Keratinocyte (primary cell): ENCODE measurements around the gene ADCY4.
A peak's percentile ranks its signal among the peaks of the same experiment; 100 is the strongest.

Source experiments
- EZH2 ChIP-seq: IDR thresholded peaks from one replicate; pipeline ENCODE4 v1.6.1; 2012; ENCODE audit warnings: inconsistent platforms, mild to moderate bottlenecking, low read length, moderate library complexity
- TF ChIP-seq, protein P1 (sequence below), 3 experiments: IDR thresholded peaks in 1 of 3; conservative IDR thresholded peaks in 1 of 3; optimal IDR thresholded peaks in 1 of 3; 2 replicates in 2 of 3; 3 replicates in 1 of 3; pipeline versions ENCODE3 to v1.5.1; 2011; ENCODE audit warnings: low read length in 3 of 3, mild to moderate bottlenecking in 3 of 3, moderate library complexity in 2 of 3, control low read depth in 1 of 3, inconsistent platforms in 1 of 3; ENCODE audit not compliant: insufficient read depth in 2 of 3; ENCODE audit errors: extremely low read depth in 1 of 3

DNA sequence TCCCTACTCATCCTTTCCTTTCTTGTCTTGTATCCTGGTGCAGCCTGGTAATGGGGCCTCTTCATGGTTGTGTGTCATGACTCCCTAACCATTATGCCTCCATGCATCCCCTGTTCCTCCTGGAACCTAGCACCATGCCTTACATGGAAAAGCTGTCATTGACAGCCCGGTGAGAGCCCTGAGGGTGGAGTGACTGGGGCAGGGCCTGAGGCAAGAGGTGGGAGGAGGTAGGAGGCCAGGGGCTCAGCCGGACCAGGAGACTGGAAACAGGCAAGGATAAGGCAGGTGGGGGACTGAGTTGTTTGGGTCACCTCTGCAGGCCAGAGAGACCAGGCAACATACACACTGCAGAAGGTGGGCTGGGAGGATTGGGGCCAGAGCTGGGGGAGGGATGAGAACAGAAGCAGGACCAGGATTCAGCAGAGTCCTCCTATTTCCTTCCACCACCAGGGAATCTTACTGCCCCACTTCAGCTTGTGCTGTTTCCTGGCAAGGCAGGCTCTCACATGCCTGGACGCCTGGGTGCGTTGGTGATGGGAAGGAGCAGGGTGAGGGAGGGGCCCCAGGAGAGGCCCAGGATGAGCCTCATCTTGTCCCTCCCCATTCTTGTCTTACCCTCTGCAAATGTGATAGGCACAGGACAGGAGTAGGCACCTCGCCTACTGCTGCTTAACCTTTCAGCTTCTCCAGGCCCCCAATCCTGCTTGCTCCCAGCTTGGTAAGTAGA, 25.2 kb downstream of the ADCY4 start, which contains the start of gene LTB4R2:
- TF ChIP-seq, protein P1, sequence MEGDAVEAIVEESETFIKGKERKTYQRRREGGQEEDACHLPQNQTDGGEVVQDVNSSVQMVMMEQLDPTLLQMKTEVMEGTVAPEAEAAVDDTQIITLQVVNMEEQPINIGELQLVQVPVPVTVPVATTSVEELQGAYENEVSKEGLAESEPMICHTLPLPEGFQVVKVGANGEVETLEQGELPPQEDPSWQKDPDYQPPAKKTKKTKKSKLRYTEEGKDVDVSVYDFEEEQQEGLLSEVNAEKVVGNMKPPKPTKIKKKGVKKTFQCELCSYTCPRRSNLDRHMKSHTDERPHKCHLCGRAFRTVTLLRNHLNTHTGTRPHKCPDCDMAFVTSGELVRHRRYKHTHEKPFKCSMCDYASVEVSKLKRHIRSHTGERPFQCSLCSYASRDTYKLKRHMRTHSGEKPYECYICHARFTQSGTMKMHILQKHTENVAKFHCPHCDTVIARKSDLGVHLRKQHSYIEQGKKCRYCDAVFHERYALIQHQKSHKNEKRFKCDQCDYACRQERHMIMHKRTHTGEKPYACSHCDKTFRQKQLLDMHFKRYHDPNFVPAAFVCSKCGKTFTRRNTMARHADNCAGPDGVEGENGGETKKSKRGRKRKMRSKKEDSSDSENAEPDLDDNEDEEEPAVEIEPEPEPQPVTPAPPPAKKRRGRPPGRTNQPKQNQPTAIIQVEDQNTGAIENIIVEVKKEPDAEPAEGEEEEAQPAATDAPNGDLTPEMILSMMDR (optimal IDR thresholded peaks at IDR 0.05 in 1 of 3, IDR thresholded peaks at IDR 0.05 in 1 of 3, conservative IDR thresholded peaks at IDR 0.05 in 1 of 3; ENCODE audit: extremely low read depth in 1 of 3, insufficient read depth in 2 of 3, low read length in 3 of 3), result peak in 2 of 3 experiments; percentile 14 to 31
- no peak for TF ChIP-seq EZH2
